Neural progenitor cell (in vitro differentiated cells): ENCODE data around the gene C15orf62. TPM values are rescaled to one million over a fixed set of nuclear protein-coding genes. Genes with fewer than 3 reads are reported as not detected.

ENCODE experiments used
- DNase-seq: peaks from one replicate; pipeline ENCODE4 v3.0.0-alpha.2; 2016; ENCODE audit warnings: low spot score
- H2AFZ ChIP-seq: fragments of 200-600 bp; sonication (generic); replicated peaks from 2 replicates; pipeline ENCODE4 v1.6.1; 2016; ENCODE audit warnings: antibody characterized with exemption
- H3F3A ChIP-seq: fragments of 200-600 bp; sonication (generic); 2 replicates; pipeline ENCODE4 v1.6.1; 2016; ENCODE audit warnings: antibody characterized with exemption, low read depth
- H3K27ac ChIP-seq: fragments of 200-600 bp; sonication (generic); 2 replicates; pipeline ENCODE4 v1.5.1; 2016; ENCODE audit warnings: mild to moderate bottlenecking
- H3K27me3 ChIP-seq: fragments of 200-600 bp; sonication (generic); 2 replicates; pipeline ENCODE4 v1.6.1; 2016; ENCODE audit warnings: mild to moderate bottlenecking, moderate library complexity
- H3K36me3 ChIP-seq: fragments of 200-600 bp; sonication (generic); 2 replicates; pipeline ENCODE4 v1.5.1; 2016
- H3K4me1 ChIP-seq: fragments of 200-600 bp; sonication (generic); 2 replicates; pipeline ENCODE4 v1.6.1; 2016; ENCODE audit warnings: mixed run types
- H3K4me2 ChIP-seq: fragments of 200-600 bp; sonication (generic); 2 replicates; pipeline ENCODE4 v1.6.1; 2016
- H3K4me3 ChIP-seq: fragments of 200-600 bp; sonication (generic); 2 replicates; pipeline ENCODE4 v1.5.1; 2016
- H3K79me2 ChIP-seq: fragments of 200-600 bp; sonication (generic); 2 replicates; pipeline ENCODE4 v1.6.1; 2016; ENCODE audit warnings: low read depth
- H3K9ac ChIP-seq: fragments of 200-600 bp; sonication (generic); 2 replicates; pipeline ENCODE4 v1.6.1; 2016
- H3K9me3 ChIP-seq: fragments of 200-600 bp; sonication (generic); 2 replicates; pipeline ENCODE4 v1.5.1; 2016; ENCODE audit warnings: low read depth
- H4K20me1 ChIP-seq: fragments of 200-600 bp; sonication (generic); 2 replicates; pipeline ENCODE4 v1.6.1; 2016; ENCODE audit warnings: low read depth
- H3K27ac Mint-ChIP-seq: 3 replicates; pipeline ENCODE4 v1.8.0; 2021; ENCODE audit warnings: mixed read lengths
- H3K27me3 Mint-ChIP-seq: 2 replicates; pipeline ENCODE4 v1.8.0; 2022; ENCODE audit warnings: low read depth, mild to moderate bottlenecking, inconsistent platforms, moderate library complexity, mixed read lengths; ENCODE audit not compliant: insufficient read depth
- H3K36me3 Mint-ChIP-seq: 3 replicates; pipeline ENCODE4 v1.8.0; 2021; ENCODE audit warnings: mixed read lengths
- H3K4me1 Mint-ChIP-seq: 3 replicates; pipeline ENCODE4 v1.8.0; 2021; ENCODE audit warnings: mixed read lengths
- H3K4me3 Mint-ChIP-seq: 3 replicates; pipeline ENCODE4 v1.8.0; 2021; ENCODE audit warnings: mild to moderate bottlenecking, moderate library complexity, mixed read lengths
- H3K9me3 Mint-ChIP-seq: 3 replicates; pipeline ENCODE4 v1.8.0; 2020; ENCODE audit warnings: mixed read lengths
- CTCF ChIP-seq: fragments of 200-600 bp; sonication (generic); IDR thresholded peaks from 2 replicates; pipeline ENCODE4 v1.5.1; 2017; ENCODE audit warnings: antibody characterized with exemption, mild to moderate bottlenecking
- EZH2 ChIP-seq: fragments of 200-600 bp; sonication (generic); IDR thresholded peaks from 2 replicates; pipeline ENCODE4 v1.6.1; 2017; ENCODE audit warnings: antibody characterized with exemption, mild to moderate bottlenecking, moderate library complexity
- EZH2phosphoT487 ChIP-seq: fragments of 200-600 bp; sonication (generic); IDR thresholded peaks from 2 replicates; pipeline ENCODE4 v1.6.1; 2017; ENCODE audit warnings: antibody characterized with exemption
- total RNA-seq: library from RNA; depleted of rRNA; stranded (reverse); fragments of >200 nt; gene quantifications from 2 replicates; pipeline ENCODE4 v1.2.3, GENCODE V29; 2015; ENCODE audit warnings: low replicate concordance

The C15orf62 gene
- total RNA-seq, 1 donor from 2014 or later: not detected

- H3K36me3 Mint-ChIP-seq: peaks cover 12% of the 10 kb centered on the region
- no peak for DNase-seq
- Histone ChIP-seq H3K4me1 (peaks cover 14% of the 10 kb centered on the region), H3F3A (peaks cover 27% of the 10 kb centered on the region), H3K27ac (no peak overlapping the region), H3K9me3 (no peaks in the 10 kb centered on the region), H3K79me2 (peaks cover 18% of the 10 kb centered on the region), H2AFZ (no peak overlapping the region), H3K4me2 (no peak overlapping the region), H3K9ac (no peak overlapping the region), H3K4me3 (no peak overlapping the region), H3K27me3 (no peaks in the 10 kb centered on the region), H3K36me3 (no peaks in the 10 kb centered on the region), H4K20me1 (peaks cover 4% of the 10 kb centered on the region)
- peak overlapping the region; percentile 52 for H3K4me3 Mint-ChIP-seq
- no peaks in the 10 kb centered on the region for H3K9me3 Mint-ChIP-seq
- H3K27ac Mint-ChIP-seq: peak overlapping the region; percentile 93
- no peak for TF ChIP-seq CTCF
- TF ChIP-seq EZH2phosphoT487: no peak
- TF ChIP-seq EZH2: no peak
- peaks cover 43% of the 10 kb centered on the region for H3K4me1 Mint-ChIP-seq
- H3K27me3 Mint-ChIP-seq: peaks cover 2% of the 10 kb centered on the region
Measured at GRCh38 chr15:40799523-40799922, 29.7 kb downstream of the C15orf62 start.

- Mint-ChIP-seq H3K36me3 (peaks cover 12% of the 10 kb centered on the region), H3K27ac (no peak overlapping the region), H3K4me1 (peaks cover 44% of the 10 kb centered on the region), H3K9me3 (no peaks in the 10 kb centered on the region), H3K27me3 (peaks cover 2% of the 10 kb centered on the region), H3K4me3 (no peak overlapping the region)
- Histone ChIP-seq H4K20me1 (peaks cover 4% of the 10 kb centered on the region), H3K27me3 (no peaks in the 10 kb centered on the region), H3K4me1 (peaks cover 17% of the 10 kb centered on the region), H3K9ac (no peak overlapping the region), H3K79me2 (peaks cover 26% of the 10 kb centered on the region), H3K4me2 (no peak overlapping the region), H3F3A (peaks cover 33% of the 10 kb centered on the region), H3K36me3 (no peaks in the 10 kb centered on the region), H2AFZ (no peak overlapping the region), H3K9me3 (no peaks in the 10 kb centered on the region), H3K27ac (no peak overlapping the region), H3K4me3 (no peak overlapping the region)
- no peak for DNase-seq
- TF ChIP-seq EZH2 (no peak), CTCF (no peak), EZH2phosphoT487 (no peak)
Measured at GRCh38 chr15:40803076-40803475, 33.3 kb downstream of the C15orf62 start.

DNA sequence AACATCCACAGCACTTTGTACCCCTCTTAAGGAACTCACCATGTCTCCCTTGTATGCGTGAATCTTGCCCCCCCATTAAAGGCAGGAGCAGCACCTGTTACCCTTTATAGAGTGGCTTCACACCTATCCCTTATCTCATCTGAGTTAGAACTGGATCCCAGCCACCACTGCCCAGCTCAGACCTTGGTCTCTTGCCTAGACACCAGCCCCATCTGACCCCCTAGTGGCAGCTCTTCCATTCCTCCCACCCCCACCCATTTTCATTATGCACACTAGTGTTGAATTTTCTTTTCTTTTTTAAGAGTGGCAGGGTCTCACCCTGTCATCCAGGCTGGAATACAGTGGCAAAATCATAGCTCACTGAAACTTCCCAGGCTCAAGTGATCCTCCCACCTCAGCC, 33.9 kb downstream of the C15orf62 start:
- DNase-seq: no peak
- H3K9me3 Mint-ChIP-seq: no peaks in the 10 kb centered on the region
- peaks cover 12% of the 10 kb centered on the region for H3K36me3 Mint-ChIP-seq
- H3K9me3 ChIP-seq: no peaks in the 10 kb centered on the region
- H3K36me3 ChIP-seq: no peaks in the 10 kb centered on the region
- H3K4me1 Mint-ChIP-seq: peaks cover 44% of the 10 kb centered on the region
- peaks cover 22% of the 10 kb centered on the region for H3K79me2 ChIP-seq
- no peak overlapping the region for H3K4me3 Mint-ChIP-seq
- no peak overlapping the region for H3K27ac Mint-ChIP-seq
- peaks cover 3% of the 10 kb centered on the region for H4K20me1 ChIP-seq
- H3K4me2 ChIP-seq: no peak overlapping the region
- no peaks in the 10 kb centered on the region for H3K27me3 ChIP-seq
- H3K4me3 ChIP-seq: no peak overlapping the region
- H2AFZ ChIP-seq: no peak overlapping the region
- H3K27me3 Mint-ChIP-seq: peaks cover 2% of the 10 kb centered on the region
- peaks cover 27% of the 10 kb centered on the region for H3F3A ChIP-seq
- H3K4me1 ChIP-seq: peaks cover 13% of the 10 kb centered on the region
- no peak overlapping the region for H3K27ac ChIP-seq
- TF ChIP-seq EZH2phosphoT487: no peak
- no peak for TF ChIP-seq EZH2
- no peak for TF ChIP-seq CTCF
- no peak overlapping the region for H3K9ac ChIP-seq
